ENCODE data around the gene DNAH11. TPM values are rescaled to one million over a fixed set of nuclear protein-coding genes. Genes with fewer than 3 reads are reported as not detected.

The DNAH11 gene
- total RNA-seq, 2 donors from 2014 or later: 0.05 to 0.32 TPM

DNA sequence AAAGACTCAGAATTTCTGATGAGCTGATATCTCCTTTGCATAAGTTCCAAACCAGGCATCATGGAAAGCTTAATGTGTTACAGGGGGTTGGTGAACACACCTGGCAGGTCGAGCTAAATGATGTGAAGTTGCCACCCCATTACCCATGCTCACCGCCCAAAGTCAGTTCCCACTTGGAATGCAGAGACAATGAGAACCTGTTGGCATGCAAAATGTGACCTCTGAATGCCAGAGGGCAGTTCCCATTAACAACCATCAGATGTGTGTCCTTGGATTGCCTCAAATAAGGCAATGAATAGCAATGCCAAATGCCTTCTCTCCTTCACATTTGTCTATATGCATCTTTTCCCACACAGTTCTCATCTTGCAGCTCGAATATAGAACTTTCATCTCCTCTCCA, 212.1 kb downstream of the DNAH11 start:
- TF ChIP-seq, protein P1, sequence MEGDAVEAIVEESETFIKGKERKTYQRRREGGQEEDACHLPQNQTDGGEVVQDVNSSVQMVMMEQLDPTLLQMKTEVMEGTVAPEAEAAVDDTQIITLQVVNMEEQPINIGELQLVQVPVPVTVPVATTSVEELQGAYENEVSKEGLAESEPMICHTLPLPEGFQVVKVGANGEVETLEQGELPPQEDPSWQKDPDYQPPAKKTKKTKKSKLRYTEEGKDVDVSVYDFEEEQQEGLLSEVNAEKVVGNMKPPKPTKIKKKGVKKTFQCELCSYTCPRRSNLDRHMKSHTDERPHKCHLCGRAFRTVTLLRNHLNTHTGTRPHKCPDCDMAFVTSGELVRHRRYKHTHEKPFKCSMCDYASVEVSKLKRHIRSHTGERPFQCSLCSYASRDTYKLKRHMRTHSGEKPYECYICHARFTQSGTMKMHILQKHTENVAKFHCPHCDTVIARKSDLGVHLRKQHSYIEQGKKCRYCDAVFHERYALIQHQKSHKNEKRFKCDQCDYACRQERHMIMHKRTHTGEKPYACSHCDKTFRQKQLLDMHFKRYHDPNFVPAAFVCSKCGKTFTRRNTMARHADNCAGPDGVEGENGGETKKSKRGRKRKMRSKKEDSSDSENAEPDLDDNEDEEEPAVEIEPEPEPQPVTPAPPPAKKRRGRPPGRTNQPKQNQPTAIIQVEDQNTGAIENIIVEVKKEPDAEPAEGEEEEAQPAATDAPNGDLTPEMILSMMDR (IDR thresholded peaks at IDR 0.05): no peak
- H3K27me3 ChIP-seq: no peaks in the 10 kb centered on the region
- H3K36me3 ChIP-seq: no peaks in the 10 kb centered on the region
- H3K9ac ChIP-seq (ENCODE audit: low read depth in 2 of 2, low read length in 2 of 2): no peak overlapping the region
- no peak for DNase-seq
- H3K27ac ChIP-seq: no peak overlapping the region
- no peaks in the 10 kb centered on the region for H3K4me1 ChIP-seq
- intact Hi-C loops (cut with DNase I): no loop called here
- no peak overlapping the region for H3K4me3 ChIP-seq
- no peaks in the 10 kb centered on the region for H3K9me3 ChIP-seq

DNA sequence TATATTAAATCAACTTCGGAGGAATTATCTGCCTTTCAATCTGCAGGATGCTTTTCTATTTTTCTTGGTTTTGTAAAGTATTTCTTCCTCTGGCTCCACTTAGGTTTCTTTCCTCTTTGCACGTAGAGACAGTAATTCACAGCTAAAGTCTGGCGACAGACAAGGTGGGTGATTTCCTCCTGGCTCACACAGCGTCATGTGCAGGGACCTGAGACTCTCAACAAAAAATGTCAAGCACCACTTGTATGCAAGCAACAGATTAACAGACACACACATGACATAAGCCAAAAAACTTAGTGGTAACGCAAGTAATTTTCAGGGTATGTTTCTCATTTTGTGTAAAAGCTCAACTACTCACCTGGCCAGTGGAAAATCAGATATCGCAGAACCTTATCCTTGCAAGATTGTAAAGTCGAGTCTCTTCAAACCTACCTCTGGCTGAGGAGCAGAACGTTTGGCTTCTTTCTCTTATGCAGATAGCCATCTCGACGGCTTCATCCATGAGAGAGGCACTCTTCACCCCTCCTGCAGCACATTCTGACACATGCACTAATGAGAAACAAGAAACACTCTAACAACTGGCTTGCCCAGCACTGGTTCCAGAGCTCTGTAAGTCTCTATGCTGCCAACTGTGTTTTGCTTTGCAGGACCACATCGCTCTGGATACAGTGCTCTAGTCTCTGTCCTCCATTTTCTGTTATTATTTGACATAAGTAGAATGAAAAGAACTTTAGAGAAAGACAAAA, 214.9 kb downstream of the DNAH11 start:
- no peaks in the 10 kb centered on the region for H3K4me1 ChIP-seq
- H3K36me3 ChIP-seq: no peaks in the 10 kb centered on the region
- TF ChIP-seq, protein P1 (IDR thresholded peaks at IDR 0.05): no peak
- intact Hi-C loops (cut with DNase I): no loop called here
- no peaks in the 10 kb centered on the region for H3K9me3 ChIP-seq
- H3K4me3 ChIP-seq: no peak overlapping the region
- H3K9ac ChIP-seq (ENCODE audit: low read depth in 2 of 2, low read length in 2 of 2): no peak overlapping the region
- DNase-seq: no peak
- H3K27me3 ChIP-seq: no peaks in the 10 kb centered on the region
- H3K27ac ChIP-seq: no peak overlapping the region

GRCh38 chr7:21758286-21758685, 215.4 kb downstream of the DNAH11 start:
- DNase-seq: no peak
- Histone ChIP-seq H3K27ac (no peak overlapping the region), H3K4me3 (no peak overlapping the region), H3K9me3 (no peaks in the 10 kb centered on the region), H3K36me3 (no peaks in the 10 kb centered on the region), H3K9ac (ENCODE audit: low read depth in 2 of 2, low read length in 2 of 2) (no peak overlapping the region), H3K4me1 (no peaks in the 10 kb centered on the region), H3K27me3 (no peaks in the 10 kb centered on the region)
- intact Hi-C loops (cut with DNase I): no loop called here
- TF ChIP-seq, protein P1 (IDR thresholded peaks at IDR 0.05): no peak

GRCh38 chr7:21762469-21762868, 219.6 kb downstream of the DNAH11 start:
- no peak for DNase-seq
- Histone ChIP-seq H3K9me3 (no peaks in the 10 kb centered on the region), H3K36me3 (no peaks in the 10 kb centered on the region), H3K4me1 (no peaks in the 10 kb centered on the region), H3K27ac (no peak overlapping the region), H3K4me3 (no peak overlapping the region), H3K27me3 (no peaks in the 10 kb centered on the region), H3K9ac (ENCODE audit: low read depth in 2 of 2, low read length in 2 of 2) (no peak overlapping the region)
- intact Hi-C loops (cut with DNase I): no loop called here
- TF ChIP-seq, protein P1 (IDR thresholded peaks at IDR 0.05): no peak

- H3K36me3 ChIP-seq: no peaks in the 10 kb centered on the region
- TF ChIP-seq, protein P1 (IDR thresholded peaks at IDR 0.05): no peak
- H3K4me3 ChIP-seq: no peak overlapping the region
- no peak overlapping the region for H3K9ac ChIP-seq (ENCODE audit: low read depth in 2 of 2, low read length in 2 of 2)
- no peak overlapping the region for H3K27ac ChIP-seq
- no peaks in the 10 kb centered on the region for H3K9me3 ChIP-seq
- no peaks in the 10 kb centered on the region for H3K4me1 ChIP-seq
- intact Hi-C loops (cut with DNase I): no loop called here
- H3K27me3 ChIP-seq: no peaks in the 10 kb centered on the region
- no peak for DNase-seq
These were observed 221.0 kb downstream of the DNAH11 start for GRCh38 chr7:21763818-21764217.

Measured in colonic mucosa (tissue), 4 donors.